NCI-H1694 treated with DMSO at 0.1 percent for 48 hours (cell line): Measurements from ENCODE around the gene AP1B1.
"Not testable (repeated sequence)": the region's sequence is repeated elsewhere in the genome, so short reads cannot be mapped to it uniquely, and the experiment has no call there.

ENCODE experiments used
- DNase-seq: peaks from one replicate; lab custom pipeline; 2025; lab: John Stamatoyannopoulos, UW

The AP1B1 gene

GRCh38 chr22:29387921-29388758 lies at the start of gene AP1B1:
Gene AP1B1 (minus strand): TSS chr22:29388570. CDS start chr22:29367243, 21,327 bp downstream.
- DNase-seq, result peak; percentile 74

GRCh38 chr22:29435236-29436136 lies 47.1 kb upstream of the AP1B1 start:
- no peak for DNase-seq

- DNase-seq, result no peak
These were observed 45.9 kb upstream of the AP1B1 start for GRCh38 chr22:29434288-29434687.

- DNase-seq, result no peak
These were observed 45.5 kb upstream of the AP1B1 start for GRCh38 chr22:29433856-29434255.

DNA sequence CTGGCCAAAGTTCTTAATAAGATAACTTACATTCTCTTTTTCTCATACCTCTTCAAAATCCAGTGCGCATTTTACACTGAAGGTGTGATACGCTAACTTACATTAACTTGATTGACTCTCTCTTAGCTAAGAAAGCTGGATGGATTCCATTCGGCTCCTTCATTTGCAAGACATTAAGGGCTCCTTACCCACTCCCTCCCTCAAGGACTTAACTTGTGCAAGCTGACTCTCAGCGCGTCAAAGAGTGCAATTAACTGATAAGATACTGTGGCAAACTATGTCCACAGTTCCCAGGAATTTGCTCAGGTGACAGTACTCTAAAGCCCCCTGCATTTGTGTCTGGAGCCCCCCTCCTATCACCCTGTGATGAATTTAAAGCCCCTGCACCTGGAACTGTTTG lies 43.6 kb upstream of the AP1B1 start:
- no peak for DNase-seq

- DNase-seq, result no peak
These were observed 38.9 kb upstream of the AP1B1 start for GRCh38 chr22:29427176-29427760.

- DNase-seq, result no peak
These were observed 38.1 kb upstream of the AP1B1 start for GRCh38 chr22:29426476-29426875.

GRCh38 chr22:29418704-29419103 lies 30.3 kb upstream of the AP1B1 start:
- DNase-seq, result not testable (repeated sequence)

GRCh38 chr22:29414951-29415591 lies 26.7 kb upstream of the AP1B1 start:
- DNase-seq, result not testable (repeated sequence)

DNA sequence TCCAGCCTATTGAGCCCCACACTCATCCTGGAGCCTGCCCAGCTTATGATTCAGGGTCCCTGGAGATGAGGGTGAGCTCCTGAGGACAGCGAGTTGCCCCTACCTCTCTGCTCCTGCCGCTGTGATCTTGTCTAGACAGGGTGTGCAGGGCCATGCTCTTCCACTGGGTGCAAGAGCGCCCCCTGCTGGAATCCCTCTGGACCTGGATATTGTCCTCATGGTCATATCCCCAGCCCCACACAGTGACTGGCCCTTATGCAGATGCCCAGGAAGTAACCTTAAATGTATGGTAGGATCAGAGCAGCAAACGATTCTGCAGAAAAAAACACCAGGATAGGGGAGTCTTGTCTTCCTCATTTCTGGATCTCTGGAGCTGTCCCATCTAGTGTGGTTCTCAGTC lies 24.4 kb upstream of the AP1B1 start:
- not testable (repeated sequence) for DNase-seq

DNA sequence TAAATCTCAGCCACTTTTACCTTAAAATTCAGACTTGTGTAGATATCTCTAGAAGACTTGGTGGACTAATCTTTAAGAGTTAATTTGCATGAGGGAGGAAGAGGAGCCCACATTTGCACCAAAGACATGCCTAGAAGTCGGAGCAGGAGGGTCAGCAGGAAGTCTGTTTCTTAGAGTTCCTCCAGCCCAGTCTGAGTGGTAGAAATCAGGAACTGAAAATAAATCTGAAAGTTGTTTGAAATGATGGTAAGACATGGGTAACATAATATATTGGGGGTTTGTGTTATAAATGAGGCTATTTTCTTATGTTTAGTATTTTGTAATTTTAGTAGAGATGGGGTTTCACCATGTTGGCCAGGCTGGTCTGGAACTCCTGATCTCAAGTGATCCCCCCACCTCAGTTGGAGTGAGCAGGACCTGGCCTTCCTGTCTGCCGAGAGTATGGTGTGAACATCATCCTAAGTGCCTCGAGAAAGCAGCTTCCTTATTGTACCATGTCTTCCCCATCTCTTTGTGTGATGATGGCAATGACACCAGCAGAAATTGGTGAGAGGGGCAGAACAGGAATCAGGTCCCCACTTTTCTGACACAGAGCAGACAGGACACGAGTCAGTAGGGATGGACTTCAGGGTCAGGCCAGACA lies 23.3 kb upstream of the AP1B1 start:
- DNase-seq, result not testable (repeated sequence)

- no peak for DNase-seq
These were observed 20.6 kb upstream of the AP1B1 start for GRCh38 chr22:29408940-29409339.

DNA sequence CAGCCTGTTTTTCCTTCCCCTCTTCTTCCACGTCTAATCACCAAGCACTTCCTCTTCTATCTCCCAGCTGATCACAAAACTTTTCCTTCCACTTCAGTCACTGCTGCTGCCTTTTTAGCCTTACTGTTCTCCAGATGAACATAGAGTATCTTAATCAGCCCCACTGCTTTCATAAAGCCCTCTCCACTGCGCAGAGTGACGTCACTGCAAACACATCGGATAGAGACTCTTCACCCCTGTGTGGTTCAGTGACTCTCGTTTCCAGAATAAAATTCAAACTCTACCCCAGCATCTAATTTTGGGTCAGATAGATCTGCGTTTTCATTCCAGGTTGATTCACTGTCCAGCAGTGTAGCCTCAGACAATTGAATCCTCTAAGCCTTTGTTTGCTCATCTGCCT lies 13.2 kb upstream of the AP1B1 start:
- not testable (repeated sequence) for DNase-seq

GRCh38 chr22:29400576-29400975 lies 12.2 kb upstream of the AP1B1 start:
- no peak for DNase-seq

- DNase-seq, result no peak
These were observed 9.4 kb upstream of the AP1B1 start for GRCh38 chr22:29397791-29398190.

DNA sequence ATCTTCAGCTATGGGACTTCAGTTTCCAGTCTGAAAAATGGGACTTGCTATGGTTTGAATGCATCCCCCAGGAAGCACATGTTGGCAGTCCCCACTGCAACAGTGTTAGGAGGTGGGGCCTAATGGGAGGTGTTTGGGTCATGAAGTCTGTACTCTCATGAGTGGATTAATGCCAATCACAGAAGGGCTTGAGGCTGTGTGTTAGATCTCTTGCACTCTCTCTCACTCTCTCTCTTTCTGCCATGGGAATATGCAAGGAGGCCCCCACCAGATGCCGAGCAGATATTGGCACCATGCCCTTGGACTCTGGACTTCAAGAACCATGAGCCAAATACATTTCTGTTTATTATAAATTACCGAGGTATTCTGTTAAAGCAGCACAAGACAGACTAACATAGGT lies 7.8 kb upstream of the AP1B1 start:
- no peak for DNase-seq

GRCh38 chr22:29394931-29395581 lies 6.7 kb upstream of the AP1B1 start:
- peak; percentile 79 for DNase-seq

DNA sequence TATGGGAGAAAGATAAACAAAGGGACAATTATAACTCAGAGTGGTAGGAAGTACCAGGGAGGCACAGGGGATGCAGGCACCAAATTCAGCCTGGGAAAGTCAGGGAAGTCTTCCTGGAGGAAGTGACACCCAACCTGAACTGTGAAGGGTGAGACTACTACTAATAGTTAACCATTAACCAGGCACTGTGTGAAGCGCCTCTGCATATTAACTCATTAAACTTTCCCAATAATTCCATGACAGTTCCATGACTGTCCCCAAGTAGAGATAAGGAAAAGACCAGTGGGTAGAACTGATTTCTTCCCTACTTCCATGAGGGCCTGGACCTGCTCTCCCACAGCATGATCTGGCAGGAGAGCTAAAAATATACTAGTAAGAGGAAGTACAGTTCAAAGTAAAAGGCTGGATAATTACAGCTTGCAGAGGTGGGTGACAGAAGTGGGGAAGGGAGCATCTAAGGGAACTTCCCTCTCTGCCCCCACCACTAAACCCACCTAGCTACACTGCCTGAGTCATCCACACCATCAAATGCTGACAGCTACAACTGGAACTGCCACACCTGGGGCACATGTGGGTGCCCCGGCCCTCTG lies 4.7 kb upstream of the AP1B1 start:
- DNase-seq, result no peak

DNA sequence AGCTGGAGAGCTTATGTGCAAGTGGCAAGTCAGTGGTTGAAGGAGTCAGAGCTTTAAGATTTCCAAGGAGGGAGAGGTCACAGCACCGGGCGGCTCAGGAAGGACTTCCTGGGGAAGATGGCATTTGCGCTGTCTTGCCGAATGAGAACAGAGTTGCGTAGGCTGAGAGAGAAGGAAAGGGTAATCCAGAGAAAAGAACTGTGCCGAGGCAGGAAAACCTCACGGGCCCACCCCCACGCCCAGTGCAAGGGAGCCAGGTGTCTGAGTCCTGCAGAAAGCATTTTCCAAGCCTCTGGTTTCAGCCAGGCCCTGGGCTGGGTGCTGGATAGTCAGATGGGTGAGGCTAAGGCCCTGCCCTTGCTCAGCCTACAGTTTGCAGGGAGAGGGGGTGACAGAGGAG lies 3.2 kb upstream of the AP1B1 start:
- DNase-seq, result no peak

DNA sequence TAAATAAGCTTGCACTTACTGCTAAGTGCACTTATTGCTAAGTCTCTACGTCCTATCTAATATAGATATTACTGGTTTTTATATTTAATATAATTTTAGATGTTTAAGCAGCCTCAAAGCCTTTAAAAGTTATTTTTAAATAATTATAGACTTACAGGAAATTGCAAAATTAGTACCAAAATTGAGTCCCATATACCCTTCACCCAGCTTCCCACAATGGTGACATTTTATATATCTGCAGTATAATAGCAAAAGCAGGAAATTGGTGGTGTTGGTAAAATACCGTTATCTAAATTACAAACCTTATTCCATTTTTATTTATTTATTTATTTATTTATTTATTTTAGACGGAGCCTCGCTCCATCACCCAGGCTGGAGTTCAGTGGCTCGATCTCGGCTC lies 1.9 kb upstream of the AP1B1 start:
- DNase-seq, result no peak

GRCh38 chr22:29388759-29389090 lies 355 bp upstream of the AP1B1 start:
- DNase-seq, result no peak
